ENCODE measurements around the gene RAPGEF1.

DNA sequence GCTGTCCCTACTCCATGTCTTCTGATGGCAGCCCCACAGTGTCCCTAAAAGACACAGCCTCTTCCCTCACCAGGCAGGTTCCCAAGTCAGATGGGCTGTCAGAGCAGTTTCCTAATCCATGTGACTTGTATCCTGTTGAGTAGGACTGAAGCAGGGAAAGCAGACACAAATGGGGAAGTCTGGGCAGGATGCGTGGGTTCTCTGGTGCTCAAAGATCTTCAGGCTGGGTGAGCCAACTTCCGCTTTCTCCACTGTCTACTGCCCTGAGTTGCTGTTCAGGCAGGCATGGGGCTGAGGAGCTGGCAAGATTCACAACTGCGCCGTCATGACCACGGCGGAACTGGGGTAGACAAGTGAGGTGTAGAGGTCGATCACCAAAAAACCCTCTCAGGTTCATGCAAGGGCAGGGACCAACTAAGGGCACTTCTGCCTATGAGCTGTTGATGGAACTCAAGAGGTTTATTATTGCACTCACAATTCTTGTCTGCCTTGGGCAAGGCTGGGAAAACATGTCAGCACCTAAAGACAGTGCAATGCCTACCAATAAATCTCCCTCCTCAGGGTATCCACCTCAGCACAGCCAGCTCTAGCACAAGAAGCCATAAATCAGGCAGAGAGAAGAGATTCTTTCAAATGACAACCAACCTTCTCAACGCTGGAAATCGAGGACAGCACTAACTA lies 83.4 kb downstream of the RAPGEF1 start:
- TF ChIP-seq, protein P1, sequence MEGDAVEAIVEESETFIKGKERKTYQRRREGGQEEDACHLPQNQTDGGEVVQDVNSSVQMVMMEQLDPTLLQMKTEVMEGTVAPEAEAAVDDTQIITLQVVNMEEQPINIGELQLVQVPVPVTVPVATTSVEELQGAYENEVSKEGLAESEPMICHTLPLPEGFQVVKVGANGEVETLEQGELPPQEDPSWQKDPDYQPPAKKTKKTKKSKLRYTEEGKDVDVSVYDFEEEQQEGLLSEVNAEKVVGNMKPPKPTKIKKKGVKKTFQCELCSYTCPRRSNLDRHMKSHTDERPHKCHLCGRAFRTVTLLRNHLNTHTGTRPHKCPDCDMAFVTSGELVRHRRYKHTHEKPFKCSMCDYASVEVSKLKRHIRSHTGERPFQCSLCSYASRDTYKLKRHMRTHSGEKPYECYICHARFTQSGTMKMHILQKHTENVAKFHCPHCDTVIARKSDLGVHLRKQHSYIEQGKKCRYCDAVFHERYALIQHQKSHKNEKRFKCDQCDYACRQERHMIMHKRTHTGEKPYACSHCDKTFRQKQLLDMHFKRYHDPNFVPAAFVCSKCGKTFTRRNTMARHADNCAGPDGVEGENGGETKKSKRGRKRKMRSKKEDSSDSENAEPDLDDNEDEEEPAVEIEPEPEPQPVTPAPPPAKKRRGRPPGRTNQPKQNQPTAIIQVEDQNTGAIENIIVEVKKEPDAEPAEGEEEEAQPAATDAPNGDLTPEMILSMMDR (IDR thresholded peaks at IDR 0.05; ENCODE audit: insufficient read depth, low read length): no peak
- TF ChIP-seq POLR2AphosphoS5 (IDR thresholded peaks at IDR 0.05; ENCODE audit: low read depth): peak; percentile 96
- TF ChIP-seq, protein P2, sequence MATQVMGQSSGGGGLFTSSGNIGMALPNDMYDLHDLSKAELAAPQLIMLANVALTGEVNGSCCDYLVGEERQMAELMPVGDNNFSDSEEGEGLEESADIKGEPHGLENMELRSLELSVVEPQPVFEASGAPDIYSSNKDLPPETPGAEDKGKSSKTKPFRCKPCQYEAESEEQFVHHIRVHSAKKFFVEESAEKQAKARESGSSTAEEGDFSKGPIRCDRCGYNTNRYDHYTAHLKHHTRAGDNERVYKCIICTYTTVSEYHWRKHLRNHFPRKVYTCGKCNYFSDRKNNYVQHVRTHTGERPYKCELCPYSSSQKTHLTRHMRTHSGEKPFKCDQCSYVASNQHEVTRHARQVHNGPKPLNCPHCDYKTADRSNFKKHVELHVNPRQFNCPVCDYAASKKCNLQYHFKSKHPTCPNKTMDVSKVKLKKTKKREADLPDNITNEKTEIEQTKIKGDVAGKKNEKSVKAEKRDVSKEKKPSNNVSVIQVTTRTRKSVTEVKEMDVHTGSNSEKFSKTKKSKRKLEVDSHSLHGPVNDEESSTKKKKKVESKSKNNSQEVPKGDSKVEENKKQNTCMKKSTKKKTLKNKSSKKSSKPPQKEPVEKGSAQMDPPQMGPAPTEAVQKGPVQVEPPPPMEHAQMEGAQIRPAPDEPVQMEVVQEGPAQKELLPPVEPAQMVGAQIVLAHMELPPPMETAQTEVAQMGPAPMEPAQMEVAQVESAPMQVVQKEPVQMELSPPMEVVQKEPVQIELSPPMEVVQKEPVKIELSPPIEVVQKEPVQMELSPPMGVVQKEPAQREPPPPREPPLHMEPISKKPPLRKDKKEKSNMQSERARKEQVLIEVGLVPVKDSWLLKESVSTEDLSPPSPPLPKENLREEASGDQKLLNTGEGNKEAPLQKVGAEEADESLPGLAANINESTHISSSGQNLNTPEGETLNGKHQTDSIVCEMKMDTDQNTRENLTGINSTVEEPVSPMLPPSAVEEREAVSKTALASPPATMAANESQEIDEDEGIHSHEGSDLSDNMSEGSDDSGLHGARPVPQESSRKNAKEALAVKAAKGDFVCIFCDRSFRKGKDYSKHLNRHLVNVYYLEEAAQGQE (IDR thresholded peaks at IDR 0.05; ENCODE audit: insufficient replicate concordance, low read depth): peak; percentile 46
